Measurements from ENCODE around the gene SMOC2. TPM values are rescaled to one million over a fixed set of nuclear protein-coding genes. Genes with fewer than 3 reads are reported as not detected.

The SMOC2 gene
- total and polyA plus RNA-seq, 2 of the 13 experiments (the other 11 are each of a cell fraction or from before 2014, with no cell fraction given) = not detected

GRCh38 chr6:168690271-168690670 lies 249.3 kb downstream of the SMOC2 start:
- no peaks in the 10 kb centered on the region for H3K9me3 ChIP-seq (ENCODE audit: low read length)
- no peaks in the 10 kb centered on the region for H3K79me2 ChIP-seq (ENCODE audit: insufficient read depth, low read length)
- WGBS (ENCODE audit: low lambda C conversion rate) = 17% methylated on average over 7 of the region's 7 CpGs
- TF ChIP-seq RBM39 (IDR thresholded peaks at IDR 0.05; ENCODE audit: low read depth, low read length, poor library complexity, severe bottlenecking) (no peak), ZNF326 (CRISPR knock-in tag; IDR thresholded peaks at IDR 0.05; ENCODE audit: borderline replicate concordance) (no peak), FLYWCH1 (CRISPR knock-in tag; IDR thresholded peaks at IDR 0.05) (no peak), HOXD1 (CRISPR knock-in tag; IDR thresholded peaks at IDR 0.05) (no peak), SIN3B (IDR thresholded peaks at IDR 0.05; ENCODE audit: low read length) (no peak), SMAD3 (CRISPR knock-in tag; IDR thresholded peaks at IDR 0.05) (no peak), ZKSCAN1 (IDR thresholded peaks at IDR 0.05; ENCODE audit: low read length) (no peak)
- POLR2A ChIA-PET = no interaction called here
- H4K20me1 ChIP-seq (ENCODE audit: insufficient read depth, low read length) = no peaks in the 10 kb centered on the region
- H3K36me3 ChIP-seq (replicated peaks in 1 of 2; ENCODE audit: control insufficient read depth in 1 of 2, insufficient read depth in 2 of 2, low read length in 2 of 2) = no peaks in the 10 kb centered on the region
- no peak for DNase-seq (ENCODE audit: low spot score)
- no peak overlapping the region for H3K27ac ChIP-seq (ENCODE audit: extremely low read length, insufficient read depth, low read length)
- H3K4me2 ChIP-seq (ENCODE audit: low read depth, low read length) = no peak overlapping the region
- CTCF ChIA-PET (ENCODE audit: low intra/inter-chr PET ratio, low total read pairs) = no interaction called here
- ATAC-seq = no peak
- no peak overlapping the region for H3K4me3 ChIP-seq (replicated peaks in 1 of 3; ENCODE audit: insufficient read depth in 1 of 3, low read depth in 2 of 3, low read length in 3 of 3)
- BruUV-seq (replicated peaks) = no TSS peak
- H3K27me3 ChIP-seq (ENCODE audit: control insufficient read depth in 1 of 2, insufficient read depth in 2 of 2, low read length in 2 of 2) = peaks cover 2 to 58% of the 10 kb centered on the region in 2 experiments
- no peak for FAIRE-seq
- in situ Hi-C loops (cut with HindIII; ENCODE audit: extremely low pct_ligation_motif_present, low pct_unique_long_range_greater_than_20kb) = no loop called here
- no peaks in the 10 kb centered on the region for H3K4me1 ChIP-seq (ENCODE audit: insufficient read depth, low read length)
- no peak overlapping the region for H2AFZ ChIP-seq (ENCODE audit: low read length)
- intact Hi-C loops (cut with micrococcal nuclease; ENCODE audit: unreplicated experiment) = no loop called here
- no peak overlapping the region for H3K9ac ChIP-seq (ENCODE audit: insufficient read depth, low read depth, low read length)

GRCh38 chr6:168691774-168692173 lies 250.8 kb downstream of the SMOC2 start:
- BruUV-seq (replicated peaks) = no TSS peak
- no peak overlapping the region for H3K9ac ChIP-seq (ENCODE audit: insufficient read depth, low read depth, low read length)
- peaks cover 2 to 48% of the 10 kb centered on the region in 2 experiments; a peak in 4 of 5 replicates for H3K27me3 ChIP-seq (ENCODE audit: control insufficient read depth in 1 of 2, insufficient read depth in 2 of 2, low read length in 2 of 2)
- intact Hi-C loops (cut with micrococcal nuclease; ENCODE audit: unreplicated experiment) = no loop called here
- CTCF ChIA-PET (ENCODE audit: low intra/inter-chr PET ratio, low total read pairs) = no interaction called here
- DNase-seq (ENCODE audit: low spot score) (no peak), ATAC-seq (no peak), FAIRE-seq (no peak)
- in situ Hi-C loops (cut with HindIII; ENCODE audit: extremely low pct_ligation_motif_present, low pct_unique_long_range_greater_than_20kb) = no loop called here
- no peak overlapping the region for H3K4me3 ChIP-seq (replicated peaks in 1 of 3; ENCODE audit: insufficient read depth in 1 of 3, low read depth in 2 of 3, low read length in 3 of 3)
- POLR2A ChIA-PET = no interaction called here
- no peaks in the 10 kb centered on the region for H3K9me3 ChIP-seq (ENCODE audit: low read length)
- no peak overlapping the region for H2AFZ ChIP-seq (ENCODE audit: low read length)
- H3K4me1 ChIP-seq (ENCODE audit: insufficient read depth, low read length) = no peaks in the 10 kb centered on the region
- H3K4me2 ChIP-seq (ENCODE audit: low read depth, low read length) = no peak overlapping the region
- H3K36me3 ChIP-seq (replicated peaks in 1 of 2; ENCODE audit: control insufficient read depth in 1 of 2, insufficient read depth in 2 of 2, low read length in 2 of 2) = no peaks in the 10 kb centered on the region
- 17% methylated on average over 6 of the region's 7 CpGs for WGBS (ENCODE audit: low lambda C conversion rate)
- no peak overlapping the region for H3K27ac ChIP-seq (ENCODE audit: extremely low read length, insufficient read depth, low read length)
- H4K20me1 ChIP-seq (ENCODE audit: insufficient read depth, low read length) = no peaks in the 10 kb centered on the region
- H3K79me2 ChIP-seq (ENCODE audit: insufficient read depth, low read length) = no peaks in the 10 kb centered on the region
- TF ChIP-seq ELK4 (CRISPR knock-in tag; IDR thresholded peaks at IDR 0.05; ENCODE audit: borderline replicate concordance) (no peak), ZNF367 (CRISPR knock-in tag; IDR thresholded peaks at IDR 0.05; ENCODE audit: borderline replicate concordance) (no peak), NFYC (CRISPR knock-in tag; IDR thresholded peaks at IDR 0.05) (no peak), ZBTB14 (CRISPR knock-in tag; IDR thresholded peaks at IDR 0.05) (no peak), IRX3 (CRISPR knock-in tag; IDR thresholded peaks at IDR 0.05; ENCODE audit: borderline replicate concordance, low read depth) (no peak), BCL3 (CRISPR knock-in tag; IDR thresholded peaks at IDR 0.05) (no peak), ZNF101 (CRISPR knock-in tag; IDR thresholded peaks at IDR 0.05; ENCODE audit: borderline replicate concordance, low read depth) (no peak), KLF13 (CRISPR knock-in tag; IDR thresholded peaks at IDR 0.05) (no peak), MXI1 (IDR thresholded peaks at IDR 0.05; ENCODE audit: borderline replicate concordance, low read depth, low read length) (no peak), ZMYM3 (CRISPR knock-in tag; IDR thresholded peaks at IDR 0.05) (no peak), MXD4 (CRISPR knock-in tag; IDR thresholded peaks at IDR 0.05) (no peak)

All from HepG2 (cell line).